Measurements from ENCODE around the gene FGR.

The FGR gene

GRCh38 chr1:27614625-27615344 is 20.2 kb downstream of the FGR start:
- no peak overlapping the region for H3K4me3 ChIP-seq (replicated peaks; ENCODE audit: low read depth, low read length)
- no peak for DNase-seq (ENCODE audit: extremely low read depth, low read depth)
- TF ChIP-seq CTCF (IDR thresholded peaks at IDR 0.05; ENCODE audit: low read depth, low read length, missing control alignments): no peak

- no peak for DNase-seq (ENCODE audit: extremely low read depth, low read depth)
- H3K4me3 ChIP-seq (replicated peaks; ENCODE audit: low read depth, low read length): no peak overlapping the region
- no peak for TF ChIP-seq CTCF (IDR thresholded peaks at IDR 0.05; ENCODE audit: low read depth, low read length, missing control alignments)
Measured at GRCh38 chr1:27614043-27614624, 20.9 kb downstream of the FGR start.

- no peak for DNase-seq (ENCODE audit: extremely low read depth, low read depth)
- TF ChIP-seq CTCF (IDR thresholded peaks at IDR 0.05; ENCODE audit: low read depth, low read length, missing control alignments): no peak
Measured at GRCh38 chr1:27612718-27613117, 22.3 kb downstream of the FGR start.

GRCh38 chr1:27611450-27611849 is 23.5 kb downstream of the FGR start:
- no peak for TF ChIP-seq CTCF (IDR thresholded peaks at IDR 0.05; ENCODE audit: low read depth, low read length, missing control alignments)
- no peak for DNase-seq (ENCODE audit: extremely low read depth, low read depth)
- H3K4me3 ChIP-seq (replicated peaks; ENCODE audit: low read depth, low read length): no peak overlapping the region

More at GRCh38 chr1:27612718-27613117, 22.3 kb downstream of the FGR start:
- no peak overlapping the region for H3K4me3 ChIP-seq (replicated peaks; ENCODE audit: low read depth, low read length)

- no peak for DNase-seq (ENCODE audit: extremely low read depth, low read depth)
- H3K4me3 ChIP-seq (replicated peaks; ENCODE audit: low read depth, low read length): no peak overlapping the region
- TF ChIP-seq CTCF (IDR thresholded peaks at IDR 0.05; ENCODE audit: low read depth, low read length, missing control alignments): no peak
Measured at GRCh38 chr1:27609618-27610240, 25.3 kb downstream of the FGR start.

GRCh38 chr1:27609210-27609555 is 25.8 kb downstream of the FGR start:
- DNase-seq (ENCODE audit: extremely low read depth, low read depth): no peak
- no peak overlapping the region for H3K4me3 ChIP-seq (replicated peaks; ENCODE audit: low read depth, low read length)
- TF ChIP-seq CTCF (IDR thresholded peaks at IDR 0.05; ENCODE audit: low read depth, low read length, missing control alignments): no peak
